ENCODE measurements around the gene SESN2. TPM values are rescaled to one million over a fixed set of nuclear protein-coding genes. Genes with fewer than 3 reads are reported as not detected.

Gene SESN2
- 13.4 and 39.9 TPM in 2 replicates for total RNA-seq

- TF ChIP-seq, protein P1, sequence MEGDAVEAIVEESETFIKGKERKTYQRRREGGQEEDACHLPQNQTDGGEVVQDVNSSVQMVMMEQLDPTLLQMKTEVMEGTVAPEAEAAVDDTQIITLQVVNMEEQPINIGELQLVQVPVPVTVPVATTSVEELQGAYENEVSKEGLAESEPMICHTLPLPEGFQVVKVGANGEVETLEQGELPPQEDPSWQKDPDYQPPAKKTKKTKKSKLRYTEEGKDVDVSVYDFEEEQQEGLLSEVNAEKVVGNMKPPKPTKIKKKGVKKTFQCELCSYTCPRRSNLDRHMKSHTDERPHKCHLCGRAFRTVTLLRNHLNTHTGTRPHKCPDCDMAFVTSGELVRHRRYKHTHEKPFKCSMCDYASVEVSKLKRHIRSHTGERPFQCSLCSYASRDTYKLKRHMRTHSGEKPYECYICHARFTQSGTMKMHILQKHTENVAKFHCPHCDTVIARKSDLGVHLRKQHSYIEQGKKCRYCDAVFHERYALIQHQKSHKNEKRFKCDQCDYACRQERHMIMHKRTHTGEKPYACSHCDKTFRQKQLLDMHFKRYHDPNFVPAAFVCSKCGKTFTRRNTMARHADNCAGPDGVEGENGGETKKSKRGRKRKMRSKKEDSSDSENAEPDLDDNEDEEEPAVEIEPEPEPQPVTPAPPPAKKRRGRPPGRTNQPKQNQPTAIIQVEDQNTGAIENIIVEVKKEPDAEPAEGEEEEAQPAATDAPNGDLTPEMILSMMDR (IDR thresholded peaks at IDR 0.05; ENCODE audit: insufficient read depth, low read depth, low read length), result no peak
- H3K4me3 ChIP-seq (ENCODE audit: low read depth, low read length), result peak within 1 kb of the TSS; percentile 98
- peak; percentile 99 for DNase-seq (ENCODE audit: low read depth)
Observed at GRCh38 chr1:28259252-28259933, at the start of gene SESN2. Gene SESN2, plus strand, starts transcription at chr1:28259518. Its CDS starts 330 bp downstream, at chr1:28259848.

DNA sequence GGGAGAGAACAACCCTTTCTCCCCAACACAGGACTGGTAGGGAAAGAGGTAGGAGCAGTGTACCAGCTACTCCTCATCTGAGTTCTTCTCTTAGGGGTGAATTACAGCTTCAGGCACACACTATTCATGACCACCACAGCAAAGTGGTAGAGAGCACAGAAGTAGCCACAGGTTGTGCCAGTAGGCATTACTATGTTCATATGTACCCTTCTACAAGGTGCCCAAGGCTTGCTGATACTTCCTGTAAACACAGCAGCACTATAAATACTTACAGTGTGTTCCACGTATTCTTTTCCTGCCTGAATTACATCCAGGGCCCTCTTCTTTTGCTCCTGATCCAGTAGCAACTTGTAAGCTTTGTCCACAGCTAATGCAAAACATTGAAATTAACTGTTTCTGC is 49.6 kb upstream of the SESN2 start:
- DNase-seq (ENCODE audit: low read depth), result no peak
- no peak overlapping the region for H3K4me3 ChIP-seq (ENCODE audit: low read depth, low read length)
- TF ChIP-seq, protein P1 (IDR thresholded peaks at IDR 0.05; ENCODE audit: insufficient read depth, low read depth, low read length), result no peak

GRCh38 chr1:28213315-28213714 is 46.0 kb upstream of the SESN2 start:
- no peak for DNase-seq (ENCODE audit: low read depth)
- TF ChIP-seq, protein P1 (IDR thresholded peaks at IDR 0.05; ENCODE audit: insufficient read depth, low read depth, low read length), result no peak
- H3K4me3 ChIP-seq (ENCODE audit: low read depth, low read length), result no peak overlapping the region

DNA sequence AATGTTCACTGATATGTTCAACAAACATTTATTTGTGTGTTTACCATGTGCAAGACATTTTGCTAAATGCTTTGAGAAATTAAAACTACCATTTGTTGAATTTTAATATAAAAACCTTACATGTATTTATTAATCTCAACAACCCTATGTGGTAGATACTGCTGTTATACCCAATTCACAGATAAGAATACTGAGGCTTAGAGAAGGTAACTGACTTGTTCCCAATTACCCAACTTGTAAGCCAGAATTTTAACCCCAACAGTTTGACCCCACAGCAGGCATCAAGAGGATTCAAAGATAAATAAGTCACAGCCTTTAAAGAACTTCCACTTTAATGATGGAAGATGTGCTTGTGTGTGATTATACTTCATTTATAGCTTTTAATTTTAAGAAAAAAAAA is 30.2 kb upstream of the SESN2 start:
- TF ChIP-seq, protein P1 (IDR thresholded peaks at IDR 0.05; ENCODE audit: insufficient read depth, low read depth, low read length), result no peak

DNA sequence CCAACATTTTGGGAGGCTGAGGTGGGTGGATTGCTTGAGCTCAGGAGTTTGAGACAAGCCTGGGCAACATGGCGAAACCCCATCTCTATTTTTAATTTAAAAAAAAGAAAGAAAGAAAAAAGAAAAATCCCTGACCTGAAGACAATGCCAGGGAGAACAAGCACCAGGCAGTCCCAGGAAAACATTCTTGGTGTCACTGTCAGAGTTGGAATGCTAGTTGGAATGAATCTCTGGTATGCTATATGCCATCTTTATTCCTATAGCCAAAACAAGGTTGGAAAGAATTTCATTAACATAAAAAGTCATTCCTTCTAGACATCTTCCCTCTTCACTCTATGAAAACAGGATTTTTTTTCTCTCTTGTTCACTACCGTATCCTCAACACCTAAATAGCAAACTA is 29.3 kb upstream of the SESN2 start:
- no peak overlapping the region for H3K4me3 ChIP-seq (ENCODE audit: low read depth, low read length)
- TF ChIP-seq, protein P1 (IDR thresholded peaks at IDR 0.05; ENCODE audit: insufficient read depth, low read depth, low read length), result no peak
- DNase-seq (ENCODE audit: low read depth), result no peak

More for the DNA sequence above, 30.2 kb upstream of the SESN2 start:
- no peak for DNase-seq (ENCODE audit: low read depth)
- no peak overlapping the region for H3K4me3 ChIP-seq (ENCODE audit: low read depth, low read length)

- DNase-seq (ENCODE audit: low read depth), result peak; percentile 94
- TF ChIP-seq, protein P1 (IDR thresholded peaks at IDR 0.05; ENCODE audit: insufficient read depth, low read depth, low read length), result no peak
- peak within 1 kb of the TSS; percentile 95 for H3K4me3 ChIP-seq (ENCODE audit: low read depth, low read length)
Observed at GRCh38 chr1:28232558-28233263, 26.6 kb upstream of the SESN2 start, which contains the start of gene DNAJC8. Gene DNAJC8, minus strand, starts transcription at chr1:28233029. Its CDS starts 31 bp downstream, at chr1:28232998.

Data from fibroblast of villous mesenchyme (primary cell).